IMR-90 (cell line): ENCODE data around the gene TBCEL.

ENCODE experiments used
- CTCF ChIP-seq: conservative IDR thresholded peaks from 2 replicates; pipeline ENCODE4 v1.5.1; 2012; ENCODE audit warnings: mild to moderate bottlenecking, low read depth, low read length, improper control_type of control experiment
- MAZ ChIP-seq: IDR thresholded peaks from 2 replicates; pipeline ENCODE4 v1.6.1; 2012; ENCODE audit warnings: low read depth, mild to moderate bottlenecking, low read length, improper control_type of control experiment, moderate library complexity, borderline replicate concordance

- TF ChIP-seq CTCF (peak; percentile 23; the same call in 1 of the 2 replicates), MAZ (no peak)
Observed at GRCh38 chr11:121063728-121064127, 39.8 kb downstream of the TBCEL start.
